CD8-positive, alpha-beta memory T cell (primary cell): ENCODE measurements around the gene FASLG. TPM values are rescaled to one million over a fixed set of nuclear protein-coding genes. Genes with fewer than 3 reads are reported as not detected.

Experiments
- CTCF ChIA-PET: fragments of 350-600 bp; sonication (Branson Sonifier 250); formaldehyde crosslinking; loops from one replicate; lab custom pipeline; 2021; ENCODE audit warnings: antibody characterized with exemption; lab: Charles Lee
- POLR2A ChIA-PET: fragments of 350-600 bp; sonication (Branson Sonifier 250); formaldehyde crosslinking; loops from one replicate; lab custom pipeline; 2021; ENCODE audit warnings: antibody characterized with exemption; lab: Charles Lee
- DNase-seq, 5 donors: peaks; one replicate each; pipeline versions ENCODE4 v3.0.0 to v3.0.0-alpha.2; 2020 to 2022; ENCODE audit warnings: mixed read lengths in 1 of 5
- H3K27ac ChIP-seq: one replicate; pipeline ENCODE4 v1.7.0; 2013; ENCODE audit warnings: low read depth, mild to moderate bottlenecking, low read length, moderate library complexity
- H3K27me3 ChIP-seq: 2 replicates; pipeline ENCODE4 v1.7.0; 2013; ENCODE audit warnings: low read length, mild to moderate bottlenecking; ENCODE audit not compliant: insufficient read depth, poor library complexity, severe bottlenecking
- H3K36me3 ChIP-seq: 2 replicates; pipeline ENCODE4 v1.7.0; 2013; ENCODE audit warnings: mild to moderate bottlenecking, low read length, moderate library complexity; ENCODE audit not compliant: insufficient read depth
- H3K4me1 ChIP-seq: 2 replicates; pipeline ENCODE4 v1.7.0; 2013; ENCODE audit warnings: mild to moderate bottlenecking, low read length, moderate library complexity; ENCODE audit not compliant: insufficient read depth
- H3K4me3 ChIP-seq: 2 replicates; pipeline ENCODE4 v1.7.0; 2013; ENCODE audit warnings: mild to moderate bottlenecking, low read length
- H3K9me3 ChIP-seq: 2 replicates; pipeline ENCODE4 v1.7.0; 2013; ENCODE audit warnings: mild to moderate bottlenecking, low read length
- H3K27ac Mint-ChIP-seq, 8 donors: one replicate each; pipeline ENCODE4 v1.8.0; 2020 to 2021; ENCODE audit warnings: mixed read lengths in 8 of 8, mild to moderate bottlenecking in 6 of 8, inconsistent platforms in 3 of 8, moderate library complexity in 3 of 8
- H3K27me3 Mint-ChIP-seq, 2 donors: one replicate each; pipeline ENCODE4 v1.8.0; 2020 to 2021; ENCODE audit warnings: mixed read lengths in 2 of 2, mild to moderate bottlenecking in 1 of 2, moderate library complexity in 1 of 2
- H3K36me3 Mint-ChIP-seq, 3 donors: one replicate each; pipeline ENCODE4 v1.8.0; 2020 to 2021; ENCODE audit warnings: mixed read lengths in 3 of 3, inconsistent platforms in 1 of 3, mild to moderate bottlenecking in 1 of 3
- H3K4me1 Mint-ChIP-seq, 3 donors: one replicate each; pipeline ENCODE4 v1.8.0; 2020 to 2021; ENCODE audit warnings: mixed read lengths in 3 of 3, inconsistent platforms in 1 of 3, mild to moderate bottlenecking in 1 of 3
- H3K4me3 Mint-ChIP-seq, 7 donors: one replicate each; pipeline ENCODE4 v1.8.0; 2020 to 2021; ENCODE audit warnings: mixed read lengths in 7 of 7, mild to moderate bottlenecking in 6 of 7, moderate library complexity in 4 of 7, inconsistent platforms in 2 of 7
- H3K9me3 Mint-ChIP-seq, 5 donors: one replicate each; pipeline ENCODE4 v1.8.0; 2020 to 2022; ENCODE audit warnings: mixed read lengths in 5 of 5, mild to moderate bottlenecking in 3 of 5, moderate library complexity in 2 of 5, inconsistent platforms in 1 of 5
- polyA plus RNA-seq: library from polyadenylated mRNA; unstranded; fragments of 300-500 nt; fragmentation: Illumina TruSeq; gene quantifications from one replicate; pipeline ENCODE4 v1.2.3, GENCODE V29; 2021
- total RNA-seq, 2 experiments: library from RNA; stranded (reverse); gene quantifications; one replicate each; pipeline ENCODE4 v1.2.3, GENCODE V29; 2021

FASLG gene
- total and polyA plus RNA-seq, 3 experiments from 2014 or later: 10.6 to 46.6 (median 45.8) TPM

GRCh38 chr1:172699695-172700227 is 40.9 kb downstream of the FASLG start:
- no peak for DNase-seq
- Histone ChIP-seq H3K4me3 (peak overlapping the region; percentile 2), H3K4me1 (peaks cover 90% of the 10 kb centered on the region), H3K36me3 (no peaks in the 10 kb centered on the region), H3K27me3 (no peaks in the 10 kb centered on the region), H3K27ac (peak overlapping the region; percentile 7), H3K9me3 (no peaks in the 10 kb centered on the region)
- Mint-ChIP-seq H3K4me1 (no peaks in the 10 kb centered on the region), H3K36me3 (no peaks in the 10 kb centered on the region), H3K27ac (peak overlapping the region in 7 of 8 donors; percentile 90 to 100 (median 97)), H3K9me3 (no peaks in the 10 kb centered on the region), H3K4me3 (peak overlapping the region; percentile 29 to 85 (median 69)), H3K27me3 (no peaks in the 10 kb centered on the region)
- ChIA-PET CTCF (interaction anchor here (1.0 to 1.6 kb wide), 3 partner anchors 21 to 41 kb away, joined by 3 to 5 read pairs (median 3); partner anchors contain the start of gene FASLG), POLR2A (interaction anchor here (0.6 kb wide), 2 partner anchors 24 to 29 kb away, joined by 3 read pairs; no protein-coding TSS in a partner anchor)

DNA sequence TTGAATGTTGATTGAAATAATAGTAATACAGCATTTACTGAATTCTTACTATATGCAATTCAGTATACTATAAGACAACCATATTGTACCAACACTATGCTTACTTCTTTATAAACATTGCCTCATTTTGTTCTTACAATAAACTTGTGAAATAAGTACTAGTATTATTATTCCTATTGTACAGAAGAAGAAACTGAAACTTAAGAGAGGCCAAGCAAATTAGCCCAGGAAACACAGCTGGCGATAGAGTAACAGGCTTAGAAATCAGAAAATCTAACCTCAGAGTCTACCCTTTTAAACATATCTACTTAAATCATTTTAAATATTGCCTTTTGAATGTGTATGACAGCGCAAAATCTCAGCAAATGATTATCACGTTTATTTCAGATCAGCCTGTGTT is 41.7 kb downstream of the FASLG start:
- Histone ChIP-seq H3K27me3 (no peaks in the 10 kb centered on the region), H3K4me3 (no peak overlapping the region)
- peak overlapping the region in 7 of 8 donors; percentile 50 to 98 (median 65) for H3K27ac Mint-ChIP-seq

GRCh38 chr1:172704001-172704400 is 45.1 kb downstream of the FASLG start:
- H3K27ac ChIP-seq: no peak overlapping the region
- peaks cover 76% of the 10 kb centered on the region for H3K4me1 ChIP-seq
- DNase-seq: peak in 2 of 5 donors; percentile 28 to 48
- Mint-ChIP-seq H3K36me3 (no peaks in the 10 kb centered on the region), H3K4me1 (peaks cover 0 to 30% (median 20%) of the 10 kb centered on the region in 3 donors), H3K9me3 (no peaks in the 10 kb centered on the region), H3K27me3 (no peaks in the 10 kb centered on the region), H3K27ac (peak overlapping the region in 2 of 8 donors; percentile 43 to 64), H3K4me3 (no peak overlapping the region)
- ChIA-PET CTCF (no interaction called here), POLR2A (no interaction called here)
- H3K36me3 ChIP-seq: no peaks in the 10 kb centered on the region
- no peaks in the 10 kb centered on the region for H3K27me3 ChIP-seq
- H3K9me3 ChIP-seq: no peaks in the 10 kb centered on the region
- peak overlapping the region; percentile 3 for H3K4me3 ChIP-seq

More for the DNA sequence above, 41.7 kb downstream of the FASLG start:
- H3K27me3 Mint-ChIP-seq: no peaks in the 10 kb centered on the region
- no peak overlapping the region for H3K27ac ChIP-seq
- no peaks in the 10 kb centered on the region for H3K36me3 Mint-ChIP-seq
- CTCF ChIA-PET: no interaction called here
- no peak for DNase-seq
- H3K4me1 ChIP-seq: peaks cover 94% of the 10 kb centered on the region
- no peaks in the 10 kb centered on the region for H3K9me3 Mint-ChIP-seq
- POLR2A ChIA-PET: no interaction called here
- H3K4me1 Mint-ChIP-seq: peaks cover 0 to 2% (median under 1%) of the 10 kb centered on the region in 3 donors
- no peaks in the 10 kb centered on the region for H3K9me3 ChIP-seq
- peak overlapping the region in 5 of 7 donors; percentile 2 to 44 (median 24) for H3K4me3 Mint-ChIP-seq
- H3K36me3 ChIP-seq: no peaks in the 10 kb centered on the region

DNA sequence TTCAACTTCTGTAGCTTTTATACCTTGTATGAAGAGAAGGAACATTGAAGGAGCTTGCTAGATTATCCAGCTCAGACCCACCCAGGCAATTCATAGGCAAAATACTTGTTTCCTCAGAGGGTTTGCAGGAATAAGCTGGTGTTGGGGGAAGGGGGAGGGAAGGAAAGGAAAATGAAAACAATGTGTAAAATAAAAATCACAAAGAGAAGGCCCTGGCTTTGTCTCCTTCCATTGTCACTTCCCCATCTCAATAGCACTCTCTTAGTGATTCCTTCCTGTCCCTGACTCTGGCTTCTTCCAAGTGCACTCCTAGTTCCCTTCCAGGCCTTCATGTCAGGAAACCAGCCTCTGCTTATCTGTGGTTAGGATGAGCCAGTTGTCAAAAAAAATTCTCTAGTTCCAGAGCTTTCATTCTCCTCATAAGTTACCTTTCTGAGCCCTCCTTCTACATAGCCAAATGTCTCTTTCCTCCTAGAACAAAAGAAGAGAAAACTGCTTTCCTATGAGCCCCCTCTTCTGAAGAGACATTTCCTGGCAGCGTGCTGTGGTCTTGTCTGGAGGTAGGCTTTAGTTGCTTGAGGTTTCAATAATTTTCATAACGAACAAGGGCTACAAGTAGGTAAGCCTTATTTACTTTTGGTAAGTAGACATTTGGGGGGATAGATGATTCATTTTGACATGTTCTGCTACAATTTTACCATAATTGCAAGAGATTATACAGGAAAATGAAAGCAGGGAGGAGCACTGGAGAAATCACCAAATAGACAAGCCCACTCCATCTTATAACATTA is 45.7 kb downstream of the FASLG start:
- Histone ChIP-seq H3K27ac (no peak overlapping the region), H3K4me3 (peak overlapping the region; percentile 3), H3K27me3 (no peaks in the 10 kb centered on the region), H3K4me1 (peaks cover 73% of the 10 kb centered on the region), H3K9me3 (no peaks in the 10 kb centered on the region), H3K36me3 (no peaks in the 10 kb centered on the region)
- peaks cover 0 to 4% of the 10 kb centered on the region in 2 donors for H3K27me3 Mint-ChIP-seq
- no peaks in the 10 kb centered on the region for H3K36me3 Mint-ChIP-seq
- H3K27ac Mint-ChIP-seq: peak overlapping the region in 5 of 8 donors; percentile 5 to 74 (median 43)
- CTCF ChIA-PET: interaction anchor here (1.2 kb wide), 1 partner anchor 15 kb away, joined by 5 read pairs; no protein-coding TSS in a partner anchor
- no peak for DNase-seq
- peaks cover 0 to 36% (median 20%) of the 10 kb centered on the region in 3 donors for H3K4me1 Mint-ChIP-seq
- peak overlapping the region in 3 of 7 donors; percentile 2 to 72 (median 14) for H3K4me3 Mint-ChIP-seq
- no peaks in the 10 kb centered on the region for H3K9me3 Mint-ChIP-seq
- POLR2A ChIA-PET: interaction anchor here (0.6 kb wide), 1 partner anchor 62 kb away, joined by 4 read pairs; no protein-coding TSS in a partner anchor

GRCh38 chr1:172708452-172708851 is 49.5 kb downstream of the FASLG start:
- H3K27me3 ChIP-seq: no peaks in the 10 kb centered on the region
- H3K27ac Mint-ChIP-seq: peak overlapping the region; percentile 13 to 75 (median 60)
- peak overlapping the region in 6 of 7 donors; percentile 13 to 75 (median 54) for H3K4me3 Mint-ChIP-seq
- no peaks in the 10 kb centered on the region for H3K9me3 Mint-ChIP-seq
- H3K36me3 Mint-ChIP-seq: no peaks in the 10 kb centered on the region
- peaks cover 13 to 39% (median 21%) of the 10 kb centered on the region in 3 donors for H3K4me1 Mint-ChIP-seq
- peaks cover 0 to 4% of the 10 kb centered on the region in 2 donors for H3K27me3 Mint-ChIP-seq
- no peak overlapping the region for H3K27ac ChIP-seq
- POLR2A ChIA-PET: no interaction called here
- peaks cover 34% of the 10 kb centered on the region for H3K4me1 ChIP-seq
- peak in 2 of 5 donors; percentile 52 to 56 for DNase-seq
- H3K9me3 ChIP-seq: no peaks in the 10 kb centered on the region
- CTCF ChIA-PET: interaction anchor here (0.9 to 1.9 kb wide), 5 partner anchors 9 to 38 kb away, joined by 3 to 6 read pairs (median 4); no protein-coding TSS in a partner anchor
- no peak overlapping the region for H3K4me3 ChIP-seq
- H3K36me3 ChIP-seq: no peaks in the 10 kb centered on the region

- Histone ChIP-seq H3K4me1 (peaks cover 22% of the 10 kb centered on the region), H3K4me3 (no peak overlapping the region), H3K36me3 (no peaks in the 10 kb centered on the region), H3K9me3 (no peaks in the 10 kb centered on the region), H3K27me3 (no peaks in the 10 kb centered on the region), H3K27ac (no peak overlapping the region)
- H3K4me1 Mint-ChIP-seq: peaks cover 19 to 40% (median 23%) of the 10 kb centered on the region in 3 donors
- ChIA-PET CTCF (interaction anchor here (1.1 kb wide), 1 partner anchor 16 kb away, joined by 3 read pairs; no protein-coding TSS in a partner anchor), POLR2A (no interaction called here)
- no peak overlapping the region for H3K4me3 Mint-ChIP-seq
- no peak overlapping the region for H3K27ac Mint-ChIP-seq
- H3K9me3 Mint-ChIP-seq: no peaks in the 10 kb centered on the region
- H3K36me3 Mint-ChIP-seq: no peaks in the 10 kb centered on the region
- H3K27me3 Mint-ChIP-seq: peaks cover 0 to 4% of the 10 kb centered on the region in 2 donors
- DNase-seq: no peak
Observed at GRCh38 chr1:172711558-172711957, 52.7 kb downstream of the FASLG start.

DNA sequence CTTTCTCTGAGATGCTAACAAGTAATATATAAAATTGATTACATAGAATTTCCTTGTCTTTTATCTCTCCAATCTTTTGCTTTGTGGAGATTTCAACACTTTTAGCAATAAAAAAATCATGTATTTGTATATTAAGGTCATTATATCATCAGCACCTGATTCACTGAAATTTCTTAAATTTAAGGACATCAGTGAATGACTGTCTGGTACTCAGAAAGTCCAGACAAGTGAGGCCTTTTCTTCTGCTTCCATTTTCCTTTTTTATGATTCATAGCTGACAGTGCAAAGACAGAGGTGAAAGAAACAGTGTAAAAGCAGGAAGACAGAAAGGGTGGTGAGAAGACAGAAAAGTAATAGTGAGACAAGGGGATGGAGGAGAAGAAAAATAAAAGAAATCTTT is 54.6 kb downstream of the FASLG start:
- no peak overlapping the region for H3K4me3 Mint-ChIP-seq
- H3K9me3 Mint-ChIP-seq: no peaks in the 10 kb centered on the region
- no peak for DNase-seq
- H3K27me3 ChIP-seq: no peaks in the 10 kb centered on the region
- H3K36me3 Mint-ChIP-seq: no peaks in the 10 kb centered on the region
- H3K4me1 ChIP-seq: peaks cover 15% of the 10 kb centered on the region
- no peaks in the 10 kb centered on the region for H3K9me3 ChIP-seq
- ChIA-PET POLR2A (interaction anchor here (0.7 kb wide), 1 partner anchor 115 kb away, joined by 3 read pairs; no protein-coding TSS in a partner anchor), CTCF (interaction anchor here (1.3 kb wide), 1 partner anchor 104 kb away, joined by 3 read pairs; no protein-coding TSS in a partner anchor)
- H3K36me3 ChIP-seq: no peaks in the 10 kb centered on the region
- H3K4me1 Mint-ChIP-seq: peaks cover 25 to 36% (median 33%) of the 10 kb centered on the region in 3 donors
- H3K27ac ChIP-seq: no peak overlapping the region
- no peak overlapping the region for H3K4me3 ChIP-seq
- H3K27me3 Mint-ChIP-seq: peaks cover 0 to 4% of the 10 kb centered on the region in 2 donors
- H3K27ac Mint-ChIP-seq: no peak overlapping the region
